ENCODE data around the gene BARX1.

DNA sequence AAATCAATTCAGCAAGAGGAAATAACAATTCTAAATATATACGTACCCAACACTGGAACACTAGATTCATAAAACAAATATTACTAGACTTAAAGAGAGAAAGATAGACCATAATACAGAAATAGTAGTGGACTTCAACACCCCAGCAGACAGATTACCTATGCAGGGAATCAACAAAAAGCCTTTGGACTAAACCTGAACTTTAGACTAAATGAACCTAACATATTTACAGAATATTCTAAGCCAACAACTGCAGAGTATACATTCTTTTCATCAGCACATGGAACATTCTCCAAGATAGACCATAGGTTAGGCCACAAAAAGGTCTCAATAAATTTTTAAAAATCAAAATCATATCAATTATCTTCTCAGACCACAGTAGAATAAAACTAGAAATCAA is 32.9 kb upstream of the BARX1 start:
- no peak for TF ChIP-seq POLR2A (IDR thresholded peaks at IDR 0.05; ENCODE audit: low read depth, low read length)
- TF ChIP-seq TAF1 (IDR thresholded peaks at IDR 0.05; ENCODE audit: borderline replicate concordance, low read depth, low read length) = no peak
